Germinal center (tissue), 1 donor: ENCODE data around the gene DCUN1D4.
"Not testable (repeated sequence)": the region's sequence is repeated elsewhere in the genome, so short reads cannot be mapped to it uniquely, and the experiment has no call there.

ENCODE experiments used
- DNase-seq: peaks from one replicate; pipeline ENCODE4 v3.0.0; 2012; ENCODE audit warnings: mixed read lengths, low spot score

DCUN1D4 gene

DNA sequence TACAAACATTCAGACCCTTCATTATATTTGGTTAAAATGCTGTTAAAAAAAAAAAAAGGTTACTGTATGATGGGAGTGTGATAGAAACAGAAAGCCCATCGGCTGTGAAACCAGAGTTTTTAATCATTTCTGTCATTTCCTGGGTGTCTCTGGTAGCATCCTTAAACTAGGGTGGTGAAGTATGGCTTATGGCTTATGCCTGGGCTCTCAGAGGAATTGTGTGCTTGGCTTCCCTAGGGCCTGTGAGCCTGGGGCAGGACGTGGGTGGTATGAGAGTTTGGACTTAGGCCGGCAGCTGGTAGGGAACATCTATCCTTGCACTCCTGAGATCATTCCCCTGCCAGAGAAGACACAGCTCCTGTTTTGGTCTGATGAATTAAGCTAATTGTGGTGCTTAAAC is 52.2 kb downstream of the DCUN1D4 start:
- DNase-seq = no peak

DNA sequence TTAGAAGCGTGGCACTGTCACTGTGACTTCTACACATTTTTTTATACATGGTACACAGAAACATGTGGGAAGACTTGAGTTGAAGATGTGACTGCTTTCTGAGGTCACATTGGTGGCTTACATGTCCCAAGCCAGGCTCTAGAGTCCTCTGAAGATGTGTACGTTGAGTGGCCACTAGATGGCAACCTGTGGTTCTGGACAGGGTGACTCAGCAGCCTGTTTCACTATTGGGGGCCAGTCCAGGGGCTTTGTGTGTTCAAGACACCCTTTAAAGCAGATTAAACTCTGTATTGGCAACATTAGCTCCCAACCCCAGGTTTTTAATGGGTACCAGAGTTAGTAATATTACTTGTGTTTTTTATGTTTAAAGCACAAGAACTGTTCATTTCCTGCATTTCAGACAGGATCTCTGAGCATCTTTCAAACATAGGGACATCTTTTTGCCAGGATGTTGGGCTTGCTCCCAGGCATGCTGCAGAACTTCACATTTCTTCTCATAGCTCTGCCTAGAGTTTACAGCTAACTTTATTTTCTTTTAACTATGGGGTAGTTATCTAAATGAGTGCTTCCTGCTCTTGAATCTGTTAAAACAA is 53.0 kb downstream of the DCUN1D4 start:
- peak; percentile 63 for DNase-seq

DNA sequence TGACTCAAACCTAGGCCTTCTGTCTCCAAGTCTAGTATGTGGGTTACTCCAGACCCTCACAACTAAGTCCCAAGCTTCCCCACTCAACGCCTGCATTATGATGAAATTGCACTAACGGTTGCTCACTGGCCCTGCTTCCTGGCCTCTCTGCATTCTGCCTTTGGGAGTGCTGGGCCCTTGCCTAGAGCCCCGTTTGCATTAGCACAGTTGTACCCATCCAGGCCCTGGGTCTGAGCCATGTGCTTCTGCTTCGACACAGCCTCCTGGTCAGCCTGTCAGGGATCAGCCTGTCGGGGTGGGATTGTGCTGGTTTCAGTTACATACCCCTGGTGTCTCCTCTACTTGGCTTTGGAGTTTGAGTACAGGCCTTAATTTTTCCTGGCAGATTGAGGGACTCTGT is 58.4 kb downstream of the DCUN1D4 start:
- no peak for DNase-seq

DNA sequence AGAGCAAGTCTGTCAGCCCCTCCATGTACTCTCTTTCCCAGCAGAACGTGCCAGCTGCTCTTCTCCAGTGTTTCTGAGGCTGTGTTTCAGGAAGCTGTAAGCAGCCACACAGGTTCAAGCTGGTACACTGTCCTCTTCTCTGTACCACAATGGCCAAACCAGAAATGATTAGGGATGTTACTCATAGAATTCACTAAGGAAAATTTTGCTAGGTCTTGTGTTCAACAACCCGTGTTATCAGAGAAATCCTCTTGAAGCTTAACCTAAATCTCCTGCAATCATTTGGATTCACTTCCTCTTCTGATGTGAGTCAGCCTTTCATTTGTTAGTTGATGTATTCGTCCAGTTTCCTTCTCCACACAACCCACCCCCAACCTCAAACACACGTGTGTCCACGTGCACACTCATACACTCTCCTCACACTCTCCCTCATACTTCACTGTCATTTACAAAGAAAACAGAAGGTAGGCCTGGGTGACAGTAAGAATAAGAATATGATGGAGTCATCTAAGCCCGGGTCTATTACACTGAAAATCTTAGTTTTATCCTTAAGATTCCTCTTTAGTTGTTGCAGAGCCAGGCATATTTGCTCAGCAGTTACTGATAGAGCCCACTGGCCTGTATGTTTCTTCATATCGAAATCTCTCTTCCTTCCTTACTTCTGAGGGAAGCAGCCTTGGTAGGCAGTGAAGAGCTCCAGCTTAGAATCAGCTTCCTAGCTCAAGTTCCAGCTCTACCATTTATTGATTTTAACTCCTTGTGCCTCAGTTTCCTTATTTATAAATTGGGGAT is 63.4 kb downstream of the DCUN1D4 start:
- DNase-seq = peak; percentile 8

DNA sequence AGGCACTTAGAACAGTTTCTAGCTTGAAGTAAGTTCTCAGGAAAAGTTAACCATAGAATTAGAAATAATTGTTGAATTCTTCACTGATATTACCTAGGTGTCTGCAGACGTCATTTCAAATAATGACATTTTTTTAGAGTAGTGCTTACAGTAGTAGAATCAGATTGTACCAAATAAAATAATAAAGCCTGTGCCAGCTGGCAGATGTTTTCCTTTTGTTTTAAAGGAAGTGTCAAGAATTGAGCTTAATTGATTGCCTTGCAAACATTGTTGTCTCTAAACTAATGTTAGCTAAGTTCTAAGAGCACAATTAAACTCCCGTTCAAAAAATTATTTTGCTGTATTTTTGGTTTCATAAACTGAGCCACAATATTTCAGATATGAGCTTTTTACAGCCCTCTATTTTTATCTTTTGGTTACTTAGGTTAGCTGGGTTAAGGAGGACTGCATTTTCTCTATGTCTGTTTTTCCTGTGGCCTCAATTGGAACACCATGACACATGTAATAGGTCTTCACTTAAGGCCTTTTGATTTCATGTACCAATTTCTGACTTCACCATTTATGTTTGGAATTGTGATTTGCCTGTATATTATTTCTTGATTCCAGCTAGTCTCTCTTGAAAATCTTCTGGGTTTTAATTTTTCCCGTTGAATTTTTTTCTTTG is 64.2 kb downstream of the DCUN1D4 start:
- DNase-seq = no peak

DNA sequence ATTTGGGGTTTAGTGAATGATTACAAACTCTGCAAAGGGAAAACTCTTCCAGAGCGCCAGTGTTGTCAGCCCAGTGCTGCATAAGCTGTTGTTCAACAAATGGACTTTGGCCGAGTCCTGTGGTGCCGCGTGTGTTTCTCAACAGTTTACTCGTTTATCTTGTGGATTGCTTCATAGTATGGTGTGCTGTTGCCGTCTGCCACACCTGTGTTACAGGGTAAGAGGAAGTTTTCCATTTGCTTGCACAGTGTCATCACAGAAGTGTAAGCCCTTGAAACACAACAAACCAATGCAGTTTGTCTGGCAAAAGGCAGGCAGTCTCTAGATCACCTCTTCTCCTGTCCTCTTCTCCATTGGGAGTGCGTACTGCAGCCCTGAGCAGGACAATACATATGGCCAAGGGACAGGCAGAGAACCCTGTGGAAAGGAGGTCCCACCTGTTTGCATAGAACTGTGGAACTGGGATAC is 66.3 kb downstream of the DCUN1D4 start:
- no peak for DNase-seq

- no peak for DNase-seq
Measured at GRCh38 chr4:51918251-51918650, 75.3 kb downstream of the DCUN1D4 start.

- DNase-seq = no peak
Measured at GRCh38 chr4:51923343-51923742, 80.4 kb downstream of the DCUN1D4 start.

DNA sequence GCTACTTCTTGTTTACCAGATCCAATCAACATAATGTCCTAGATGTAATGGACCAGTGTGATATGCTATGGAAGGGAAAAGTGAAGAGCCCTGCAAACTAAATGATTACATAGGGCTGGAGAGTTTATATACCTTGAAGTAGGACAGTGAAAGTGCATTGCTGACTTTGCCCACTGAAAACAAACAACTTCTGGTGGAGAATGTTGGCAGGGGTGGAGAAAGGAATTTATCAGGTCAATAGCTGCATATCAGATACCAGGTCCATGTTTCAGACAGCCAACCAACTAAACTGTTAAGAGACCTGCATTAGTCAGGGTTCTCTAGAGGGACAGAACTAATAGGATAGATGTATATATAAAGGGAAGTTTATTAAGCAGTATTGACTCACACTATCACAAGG is 82.4 kb downstream of the DCUN1D4 start:
- no peak for DNase-seq

GRCh38 chr4:51930557-51930956 is 87.6 kb downstream of the DCUN1D4 start:
- no peak for DNase-seq

DNA sequence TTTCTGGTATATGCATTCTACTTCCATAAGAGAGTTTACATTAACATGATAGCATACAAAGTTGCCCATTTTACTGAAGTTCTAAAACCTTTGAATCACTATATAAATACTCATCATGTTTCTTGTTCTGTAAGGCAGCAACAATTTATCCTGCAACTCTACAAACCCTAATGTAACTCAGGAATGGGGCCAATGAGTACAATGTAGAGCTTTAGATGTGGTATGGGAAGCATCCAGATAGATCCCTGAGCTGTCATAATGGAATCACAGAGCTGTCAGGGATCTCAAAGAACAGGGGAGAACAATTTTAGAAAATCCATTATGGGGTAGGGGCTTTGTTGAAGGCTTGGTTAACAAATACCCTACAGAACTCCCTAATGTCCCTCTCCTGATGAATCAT is 88.5 kb downstream of the DCUN1D4 start:
- DNase-seq = no peak

GRCh38 chr4:51932261-51932660 is 89.3 kb downstream of the DCUN1D4 start:
- DNase-seq = no peak

GRCh38 chr4:51932684-51933083 is 89.7 kb downstream of the DCUN1D4 start:
- DNase-seq = no peak

DNA sequence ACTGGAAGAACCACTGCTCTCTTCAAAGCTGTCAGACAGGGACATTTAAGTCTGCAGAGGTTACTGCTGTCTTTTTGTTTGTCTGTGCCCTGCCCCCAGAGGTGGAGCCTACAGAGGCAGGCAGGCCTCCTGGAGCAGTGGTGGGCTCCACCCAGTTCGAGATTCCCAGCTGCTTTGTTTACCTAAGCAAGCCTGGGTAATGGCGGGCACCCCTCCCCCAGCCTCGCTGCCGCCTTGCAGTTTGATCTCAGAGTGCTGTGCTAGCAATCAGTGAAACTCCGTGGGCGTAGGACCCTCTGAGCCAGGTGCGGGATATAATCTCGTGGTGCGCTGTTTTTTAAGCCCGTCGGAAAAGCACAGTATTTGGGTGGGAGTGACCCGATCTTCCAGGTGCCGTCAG is 97.5 kb downstream of the DCUN1D4 start:
- DNase-seq = not testable (repeated sequence)

DNA sequence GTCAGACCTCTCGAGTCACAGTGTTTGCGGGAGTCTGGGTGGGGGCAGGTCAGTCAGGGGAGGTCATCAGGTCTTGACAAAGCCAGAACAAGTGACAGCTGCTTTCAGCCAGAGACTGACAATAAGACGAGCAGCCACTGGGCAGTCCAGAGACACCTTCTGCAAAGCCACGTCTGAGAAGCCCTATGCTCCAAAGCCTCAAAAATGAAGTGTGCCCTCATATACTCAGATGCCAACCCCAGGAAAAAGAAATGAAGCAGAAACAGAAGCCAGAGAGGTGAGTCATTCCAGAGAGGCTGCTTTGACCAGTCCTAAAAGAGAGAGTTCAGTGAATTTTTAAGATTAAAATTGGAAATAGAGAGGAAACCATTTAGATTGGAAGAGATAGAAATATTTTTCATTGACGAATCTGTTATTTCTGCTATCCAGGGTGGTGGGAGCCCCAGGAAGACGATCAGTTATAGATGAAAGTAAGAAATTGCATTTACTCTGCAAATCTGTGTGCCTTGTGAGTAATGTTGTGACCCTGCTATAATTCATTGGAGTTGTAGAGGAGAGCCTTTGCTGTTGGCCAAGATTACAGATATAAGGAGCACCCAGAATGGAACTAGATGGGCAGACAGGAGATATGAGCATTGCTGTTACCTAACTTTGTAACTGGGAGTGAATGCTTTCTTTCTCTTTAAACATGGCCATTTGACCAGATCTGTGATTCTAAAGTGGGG is 99.3 kb downstream of the DCUN1D4 start:
- no peak for DNase-seq

DNA sequence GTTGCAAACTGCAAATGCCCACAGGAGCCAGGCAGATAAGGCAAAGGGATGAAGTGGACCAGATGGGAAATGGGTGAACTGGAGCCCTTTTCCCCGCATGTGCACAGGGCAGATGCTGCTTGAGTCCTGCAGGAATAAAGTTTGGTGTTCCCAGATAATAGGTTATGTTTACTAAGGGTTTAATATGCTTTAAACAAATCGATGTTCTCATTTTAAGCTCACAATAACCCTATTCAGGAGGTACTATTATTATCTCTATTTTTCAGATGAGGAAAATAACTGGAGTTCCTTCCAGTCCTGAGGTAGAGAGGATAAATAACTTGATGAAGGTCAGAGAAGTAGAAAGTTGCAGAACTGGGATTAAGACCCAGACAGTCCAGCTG is 99.9 kb downstream of the DCUN1D4 start:
- DNase-seq = no peak

DNA sequence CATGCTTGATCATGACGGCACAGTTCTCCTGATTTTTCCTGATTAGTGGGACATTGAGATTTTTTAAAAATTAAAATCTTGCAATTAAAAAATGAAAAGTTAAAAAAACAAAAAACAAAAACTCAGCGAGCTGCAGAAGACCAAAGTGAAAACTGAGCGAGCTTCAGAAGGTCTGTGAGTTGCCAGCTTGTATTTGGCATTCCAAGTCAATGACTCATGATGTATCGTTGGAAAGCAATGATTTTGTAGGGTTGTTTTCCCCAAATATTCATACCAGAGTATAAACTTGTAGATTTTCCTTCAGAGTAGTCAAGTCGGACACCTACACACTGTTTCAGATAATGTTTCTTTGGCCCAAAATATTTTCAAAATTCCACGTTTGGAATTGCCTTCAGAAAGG is 100.3 kb downstream of the DCUN1D4 start:
- DNase-seq = no peak

GRCh38 chr4:51958199-51958968 is 115.4 kb downstream of the DCUN1D4 start:
- DNase-seq = no peak

- no peak for DNase-seq
Measured at GRCh38 chr4:51960486-51960885, 117.5 kb downstream of the DCUN1D4 start.

GRCh38 chr4:51963841-51964517 is 121.0 kb downstream of the DCUN1D4 start:
- DNase-seq = no peak

- no peak for DNase-seq
Measured at GRCh38 chr4:51965862-51966261, 122.9 kb downstream of the DCUN1D4 start.
